HG02840 (cell line): Measurements from ENCODE around the gene FAM181B.

ENCODE experiments used
- ATAC-seq: cut with Tn5 transposase; IDR thresholded peaks from one replicate; pipeline ENCODE4 v1.9.1; 2021; ENCODE audit warnings: mild to moderate bottlenecking, moderate library complexity, moderate number of reproducible peaks; ENCODE audit not compliant: unreplicated experiment, low FRiP score

Gene FAM181B, protein sequence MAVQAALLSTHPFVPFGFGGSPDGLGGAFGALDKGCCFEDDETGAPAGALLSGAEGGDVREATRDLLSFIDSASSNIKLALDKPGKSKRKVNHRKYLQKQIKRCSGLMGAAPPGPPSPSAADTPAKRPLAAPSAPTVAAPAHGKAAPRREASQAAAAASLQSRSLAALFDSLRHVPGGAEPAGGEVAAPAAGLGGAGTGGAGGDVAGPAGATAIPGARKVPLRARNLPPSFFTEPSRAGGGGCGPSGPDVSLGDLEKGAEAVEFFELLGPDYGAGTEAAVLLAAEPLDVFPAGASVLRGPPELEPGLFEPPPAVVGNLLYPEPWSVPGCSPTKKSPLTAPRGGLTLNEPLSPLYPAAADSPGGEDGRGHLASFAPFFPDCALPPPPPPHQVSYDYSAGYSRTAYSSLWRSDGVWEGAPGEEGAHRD

GRCh38 chr11:82733444-82734119, at the start of gene FAM181B:
FAM181B (minus strand) TSS chr11:82733864; CDS start chr11:82733729, 135 bp downstream.
- no peak for ATAC-seq

GRCh38 chr11:82782825-82783374, 49.2 kb upstream of the FAM181B start:
- ATAC-seq: no peak

GRCh38 chr11:82778776-82779175, 45.1 kb upstream of the FAM181B start:
- no peak for ATAC-seq

GRCh38 chr11:82776377-82776776, 42.7 kb upstream of the FAM181B start:
- ATAC-seq: no peak

DNA sequence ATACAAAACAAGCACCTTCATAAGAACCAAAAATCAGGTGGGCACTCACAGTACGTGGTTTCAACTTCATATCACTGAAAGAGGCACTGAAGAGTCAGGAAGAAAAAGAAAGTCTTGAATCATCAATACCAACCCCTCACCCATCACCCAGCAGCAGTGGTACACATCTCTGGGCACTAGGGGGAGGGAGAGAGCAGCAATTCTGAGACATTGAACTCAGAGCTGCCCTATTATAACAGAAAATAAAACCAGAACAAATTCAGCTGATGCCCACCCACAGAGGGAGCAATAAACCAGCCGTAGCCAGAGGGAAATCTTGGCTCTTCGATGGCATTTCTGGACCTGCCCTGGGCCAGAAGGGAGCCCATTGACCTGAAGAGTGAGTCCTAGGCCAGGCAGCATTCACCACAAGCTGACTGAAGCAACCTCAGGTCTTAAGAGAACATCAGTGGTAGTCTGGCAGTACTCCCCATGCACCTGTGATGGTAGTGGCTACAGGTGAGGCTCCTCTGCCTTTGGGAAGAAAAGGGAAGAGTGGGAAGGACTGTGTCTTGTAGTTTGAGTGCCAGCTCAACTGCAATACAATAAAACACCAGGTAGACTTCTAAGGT, 42.2 kb upstream of the FAM181B start:
- peak; percentile 93 for ATAC-seq

DNA sequence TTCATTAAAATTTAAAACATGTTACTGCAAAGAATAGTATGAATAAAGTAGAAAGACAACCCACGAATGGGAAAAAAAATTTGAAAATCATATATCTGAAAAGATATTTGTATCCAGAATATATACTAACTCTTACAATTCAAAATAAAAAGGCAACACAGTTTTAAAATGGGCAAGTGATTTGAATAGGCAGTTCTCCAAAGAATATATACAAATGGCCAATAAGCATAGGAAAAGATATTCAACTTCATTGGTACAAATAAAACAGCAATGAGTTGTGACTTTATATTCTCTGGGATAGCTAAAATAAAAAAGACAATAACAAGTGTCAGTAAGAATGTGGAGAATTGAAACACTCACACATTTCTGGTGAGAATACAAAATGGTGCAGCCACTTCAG, 41.6 kb upstream of the FAM181B start:
- no peak for ATAC-seq

DNA sequence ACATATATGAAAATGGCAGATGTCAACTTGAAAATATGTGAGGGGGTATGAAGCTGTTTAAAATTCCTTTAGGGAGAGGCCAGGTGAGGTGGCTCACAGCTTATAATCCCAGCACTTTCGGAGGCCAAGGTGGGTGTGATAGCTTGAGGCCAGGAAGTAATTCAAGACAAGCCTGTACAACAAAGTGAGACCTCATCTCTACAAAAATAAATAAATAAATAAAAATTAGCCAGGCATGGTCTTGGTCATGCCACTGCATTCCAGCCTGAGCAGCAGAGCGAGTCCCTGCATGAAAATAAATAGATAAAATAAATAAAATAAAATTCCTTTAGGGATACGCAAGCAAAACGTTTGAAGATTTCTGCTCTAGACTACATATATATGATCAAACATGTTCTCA, 38.1 kb upstream of the FAM181B start:
- no peak for ATAC-seq

- ATAC-seq: no peak
These were observed 33.5 kb upstream of the FAM181B start for GRCh38 chr11:82767123-82767522.

GRCh38 chr11:82765466-82766034, 31.9 kb upstream of the FAM181B start:
- ATAC-seq: no peak

- ATAC-seq: no peak
These were observed 29.5 kb upstream of the FAM181B start for GRCh38 chr11:82763167-82763566.

- ATAC-seq: no peak
These were observed 26.0 kb upstream of the FAM181B start for GRCh38 chr11:82759649-82760048.

DNA sequence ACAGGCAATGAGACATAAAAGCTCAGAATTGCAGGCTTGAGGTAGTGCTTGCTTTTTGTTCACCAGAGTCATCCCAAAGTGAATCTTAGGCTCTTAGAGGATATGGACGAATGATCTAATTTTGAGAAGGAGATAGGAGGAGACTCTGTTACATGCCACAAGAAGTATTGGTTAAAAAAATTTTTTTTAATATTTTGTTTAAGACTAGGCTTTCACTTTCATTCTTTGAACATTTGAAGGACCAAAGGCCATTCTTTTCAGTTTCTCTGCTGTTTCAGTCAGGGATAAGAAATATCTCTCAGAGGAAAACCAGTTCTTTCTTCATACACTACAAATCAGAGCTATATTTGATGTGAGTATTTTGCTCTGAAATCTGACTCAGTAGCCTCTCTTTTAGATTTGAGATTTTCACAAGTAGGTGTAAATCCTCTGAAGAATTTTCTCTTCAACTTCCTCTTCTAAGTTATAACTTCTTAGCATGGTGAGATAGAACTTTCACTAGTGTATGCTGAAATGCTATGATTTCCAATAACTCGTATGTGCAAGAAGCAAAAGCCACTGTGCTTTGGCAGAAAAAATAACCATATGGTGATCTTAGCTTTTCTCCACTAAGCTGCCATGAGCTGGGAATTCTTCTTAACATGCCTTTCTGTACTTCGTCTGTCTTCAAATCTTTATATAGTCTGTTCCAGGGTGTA, 24.1 kb upstream of the FAM181B start:
- no peak for ATAC-seq

GRCh38 chr11:82756765-82757639, 23.3 kb upstream of the FAM181B start:
- ATAC-seq: no peak

DNA sequence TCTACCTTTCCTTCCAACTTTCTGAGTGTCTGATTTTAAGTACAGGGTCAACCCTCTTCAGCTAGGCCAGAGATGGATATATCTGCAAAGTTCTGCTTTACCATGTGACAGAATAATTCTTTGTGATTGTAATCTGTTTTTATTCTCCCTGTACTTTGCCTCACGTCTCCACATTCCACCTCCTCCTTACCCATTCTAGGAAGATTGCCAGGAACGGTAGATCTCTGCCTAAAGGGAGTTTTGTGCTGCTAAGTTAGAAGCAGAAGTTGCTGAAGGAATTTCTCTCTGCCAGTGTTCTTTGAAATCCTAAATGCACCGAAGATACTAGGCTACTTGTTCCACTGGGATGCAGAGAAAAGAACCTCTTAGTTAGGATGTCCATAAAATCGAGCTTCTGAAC, 20.7 kb upstream of the FAM181B start:
- ATAC-seq: no peak

DNA sequence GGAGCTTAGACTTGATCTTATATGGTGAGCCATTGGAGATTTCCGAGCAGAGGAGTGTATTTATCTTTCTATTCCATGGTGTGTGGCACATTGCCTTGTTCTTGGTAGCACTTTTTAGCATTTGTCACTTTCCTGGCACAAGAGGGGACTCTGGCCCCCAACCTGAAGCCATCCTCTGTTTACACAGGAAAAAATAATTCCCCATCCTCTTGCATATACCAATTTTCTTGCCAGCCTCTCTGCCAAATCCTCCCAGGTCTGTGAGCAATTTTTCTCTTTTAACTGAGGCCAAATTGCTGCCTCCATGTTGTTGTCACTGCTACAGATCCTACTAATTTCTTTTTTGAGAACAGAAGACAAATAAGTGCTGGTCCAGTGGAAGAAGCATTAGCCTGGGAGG, 20.3 kb upstream of the FAM181B start:
- no peak for ATAC-seq

DNA sequence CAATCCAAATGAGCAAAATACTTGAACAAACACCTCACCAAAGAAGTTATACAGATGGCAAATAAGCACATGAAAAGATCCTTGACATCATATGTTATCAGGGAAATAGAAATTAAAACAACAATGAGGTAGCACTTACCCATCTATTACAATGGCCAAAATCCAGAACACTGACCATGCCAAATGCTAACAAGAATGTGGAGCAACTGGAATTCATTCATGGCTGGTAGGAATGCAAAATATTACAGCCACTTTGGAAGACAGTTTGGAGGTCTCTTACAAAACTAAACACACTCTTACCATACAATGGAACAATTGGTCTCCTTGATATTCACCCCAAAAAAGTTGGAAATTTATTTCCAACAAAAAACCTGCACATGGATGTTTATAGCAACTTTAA, 19.1 kb upstream of the FAM181B start:
- no peak for ATAC-seq

DNA sequence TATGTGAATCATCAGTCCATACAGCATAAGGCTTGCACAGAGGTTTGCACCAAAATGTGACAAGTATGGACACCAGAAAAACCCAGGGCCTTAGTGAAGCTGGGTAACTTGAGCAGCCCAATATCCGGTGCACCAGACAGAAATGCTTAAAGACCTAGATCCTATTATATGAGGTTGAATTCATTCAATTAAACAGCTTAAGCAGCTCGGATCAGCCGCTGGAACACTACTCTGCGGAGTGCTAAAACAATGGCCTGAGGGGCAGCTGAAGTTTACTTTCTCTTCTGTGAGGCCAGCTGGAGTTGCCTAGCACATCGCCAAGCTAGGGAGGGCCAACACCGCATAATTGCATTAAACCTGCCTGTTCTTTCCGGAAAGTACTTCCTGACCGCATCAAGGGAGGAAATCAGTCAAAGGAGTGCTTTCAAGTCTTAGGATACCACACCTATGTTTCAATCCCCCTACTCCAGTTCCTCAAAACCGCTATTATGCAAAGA, 17.0 kb upstream of the FAM181B start:
- no peak for ATAC-seq

DNA sequence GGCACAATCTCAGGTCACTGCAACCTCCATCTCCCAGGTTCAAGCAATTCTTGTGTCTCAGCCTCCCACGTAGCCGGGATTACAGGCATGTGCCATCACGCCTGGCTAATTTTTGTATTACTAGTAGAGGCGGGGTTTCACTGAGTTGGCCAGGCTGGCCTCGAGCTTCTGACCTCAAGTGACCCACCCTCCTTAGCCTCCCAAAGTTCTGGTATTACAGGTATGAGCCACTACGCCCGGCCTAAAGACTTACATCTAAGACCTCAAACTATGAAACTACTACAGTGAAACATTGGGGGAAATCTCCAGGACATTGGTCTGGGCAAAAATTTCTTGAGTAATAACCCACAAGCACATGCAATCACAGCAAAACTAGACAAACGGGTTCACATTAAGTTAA, 13.8 kb upstream of the FAM181B start:
- ATAC-seq: no peak

DNA sequence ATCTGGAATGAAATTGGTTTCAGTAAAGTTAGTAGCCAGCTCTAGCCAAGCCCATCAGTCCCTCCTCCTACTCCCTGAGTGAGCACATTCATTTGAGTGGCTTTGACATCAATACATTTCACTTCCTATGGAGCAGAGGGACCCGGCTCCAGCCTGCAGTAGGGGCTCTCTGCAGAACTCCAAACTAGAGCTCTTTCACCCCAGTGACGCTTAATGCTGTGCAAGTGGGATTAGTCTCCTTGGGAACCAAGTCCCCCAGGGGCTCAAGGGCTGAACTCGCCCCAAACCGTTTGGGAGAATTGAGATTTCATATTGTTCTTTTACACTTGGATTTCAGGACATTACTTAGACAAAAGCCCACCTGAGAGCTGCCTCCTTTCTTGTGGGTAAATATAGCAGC, 4.4 kb upstream of the FAM181B start:
- no peak for ATAC-seq
